ENCODE data around the gene MED26. TPM values are rescaled to one million over a fixed set of nuclear protein-coding genes. Genes with fewer than 3 reads are reported as not detected.
A peak's percentile ranks its signal among the peaks of the same experiment; 100 is the strongest.

Gene MED26
- total and polyA plus RNA-seq, 2 of the 13 experiments (the other 11 are each of a cell fraction or from before 2014, with no cell fraction given) = 3.5 to 3.8 TPM

DNA sequence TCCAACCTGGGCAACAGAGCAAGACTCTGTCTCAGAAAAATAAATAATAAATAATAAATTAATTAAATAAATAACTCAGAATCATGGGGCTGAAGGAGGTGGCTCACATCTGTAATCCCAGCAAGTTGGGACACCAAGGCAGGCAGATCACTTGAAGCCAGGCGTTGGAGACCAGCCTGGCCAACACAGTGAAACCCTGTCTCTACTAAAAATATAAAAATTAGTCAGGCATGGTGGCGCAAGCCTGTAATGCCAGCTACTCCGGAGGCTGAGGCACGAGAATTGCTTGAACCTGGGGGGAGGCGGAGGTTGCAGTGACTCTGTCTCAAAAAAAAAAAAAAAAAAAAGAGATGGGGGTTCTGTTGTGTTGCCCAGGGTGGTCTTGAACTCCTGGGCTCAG lies 40.2 kb upstream of the MED26 start (continued):
- TF ChIP-seq, protein P1, sequence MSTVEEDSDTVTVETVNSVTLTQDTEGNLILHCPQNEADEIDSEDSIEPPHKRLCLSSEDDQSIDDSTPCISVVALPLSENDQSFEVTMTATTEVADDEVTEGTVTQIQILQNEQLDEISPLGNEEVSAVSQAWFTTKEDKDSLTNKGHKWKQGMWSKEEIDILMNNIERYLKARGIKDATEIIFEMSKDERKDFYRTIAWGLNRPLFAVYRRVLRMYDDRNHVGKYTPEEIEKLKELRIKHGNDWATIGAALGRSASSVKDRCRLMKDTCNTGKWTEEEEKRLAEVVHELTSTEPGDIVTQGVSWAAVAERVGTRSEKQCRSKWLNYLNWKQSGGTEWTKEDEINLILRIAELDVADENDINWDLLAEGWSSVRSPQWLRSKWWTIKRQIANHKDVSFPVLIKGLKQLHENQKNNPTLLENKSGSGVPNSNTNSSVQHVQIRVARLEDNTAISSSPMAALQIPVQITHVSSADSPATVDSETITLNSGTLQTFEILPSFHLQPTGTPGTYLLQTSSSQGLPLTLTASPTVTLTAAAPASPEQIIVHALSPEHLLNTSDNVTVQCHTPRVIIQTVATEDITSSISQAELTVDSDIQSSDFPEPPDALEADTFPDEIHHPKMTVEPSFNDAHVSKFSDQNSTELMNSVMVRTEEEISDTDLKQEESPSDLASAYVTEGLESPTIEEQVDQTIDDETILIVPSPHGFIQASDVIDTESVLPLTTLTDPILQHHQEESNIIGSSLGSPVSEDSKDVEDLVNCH (CRISPR knock-in tag; IDR thresholded peaks at IDR 0.05) = no peak
- TF ChIP-seq REST (IDR thresholded peaks at IDR 0.05; ENCODE audit: borderline replicate concordance in 1 of 2, low read depth in 1 of 2, low read length in 2 of 2) = no peak

GRCh38 chr19:16661480-16662034 lies 33.6 kb upstream of the MED26 start:
- H3K4me3 ChIP-seq (replicated peaks in 1 of 3; ENCODE audit: insufficient read depth in 1 of 3, low read depth in 2 of 3, low read length in 3 of 3) = peak overlapping the region; percentile 69 to 99 (median 78)
- intact Hi-C loops (cut with micrococcal nuclease; ENCODE audit: unreplicated experiment) (no loop called here), in situ Hi-C loops (cut with HindIII; ENCODE audit: extremely low pct_ligation_motif_present, low pct_unique_long_range_greater_than_20kb) (no loop called here)
- POLR2A ChIA-PET = interaction anchor here (0.7 to 1.4 kb wide), 5 partner anchors 12 to 944 kb away, joined by 3 to 9 read pairs (median 4); partner anchors contain the start of gene SLC35E1
- ATAC-seq (no peak), FAIRE-seq (no peak), DNase-seq (ENCODE audit: low spot score) (no peak)
- BruUV-seq (replicated peaks) = no TSS peak
- H3K9me3 ChIP-seq (ENCODE audit: low read length) = no peaks in the 10 kb centered on the region
- H3K36me3 ChIP-seq (replicated peaks in 1 of 2; ENCODE audit: control insufficient read depth in 1 of 2, insufficient read depth in 2 of 2, low read length in 2 of 2) = peaks cover 9 to 19% of the 10 kb centered on the region in 2 experiments; a peak in 4 of 5 replicates
- CTCF ChIA-PET (ENCODE audit: low intra/inter-chr PET ratio, low total read pairs) = no interaction called here
- peak overlapping the region; percentile 96 for H3K4me2 ChIP-seq (ENCODE audit: low read depth, low read length)
- H3K27me3 ChIP-seq (ENCODE audit: control insufficient read depth in 1 of 2, insufficient read depth in 2 of 2, low read length in 2 of 2) = no peaks in the 10 kb centered on the region; a peak in 1 of 5 replicates
- peaks cover 29% of the 10 kb centered on the region for H3K79me2 ChIP-seq (ENCODE audit: insufficient read depth, low read length)
- H4K20me1 ChIP-seq (ENCODE audit: insufficient read depth, low read length) = peaks cover 22% of the 10 kb centered on the region
- no peak overlapping the region for H2AFZ ChIP-seq (ENCODE audit: low read length)
- peaks cover 48% of the 10 kb centered on the region for H3K4me1 ChIP-seq (ENCODE audit: insufficient read depth, low read length)
- peak overlapping the region; percentile 63 for H3K9ac ChIP-seq (ENCODE audit: insufficient read depth, low read depth, low read length)
- no peak overlapping the region for H3K27ac ChIP-seq (ENCODE audit: extremely low read length, insufficient read depth, low read length)
- 6% methylated on average over 12 of the region's 31 CpGs for WGBS (ENCODE audit: low lambda C conversion rate)
- TF ChIP-seq ZNF383 (CRISPR knock-in tag; IDR thresholded peaks at IDR 0.05; ENCODE audit: borderline replicate concordance) (no peak), PHF20 (CRISPR knock-in tag; IDR thresholded peaks at IDR 0.05) (no peak), NRL (CRISPR knock-in tag; IDR thresholded peaks at IDR 0.05; ENCODE audit: borderline replicate concordance) (0 out of 2 replicates have a peak, but pooled peaks have one; percentile 16), FOXP1 (IDR thresholded peaks at IDR 0.05) (no peak), FOXP1 (CRISPR knock-in tag; IDR thresholded peaks at IDR 0.05) (no peak), SNAPC2 (CRISPR knock-in tag; IDR thresholded peaks at IDR 0.05) (no peak), SP1 (IDR thresholded peaks at IDR 0.05) (no peak), SP1 (CRISPR knock-in tag; IDR thresholded peaks at IDR 0.05) (no peak), ZNF253 (CRISPR knock-in tag; IDR thresholded peaks at IDR 0.05; ENCODE audit: borderline replicate concordance) (no peak), MEIS1 (CRISPR knock-in tag; IDR thresholded peaks at IDR 0.05; ENCODE audit: borderline replicate concordance) (no peak), ZNF234 (CRISPR knock-in tag; conservative IDR thresholded peaks at IDR 0.05) (no peak), ZBTB1 (CRISPR knock-in tag; IDR thresholded peaks at IDR 0.05; ENCODE audit: borderline replicate concordance) (no peak)
- TF ChIP-seq, protein P2, sequence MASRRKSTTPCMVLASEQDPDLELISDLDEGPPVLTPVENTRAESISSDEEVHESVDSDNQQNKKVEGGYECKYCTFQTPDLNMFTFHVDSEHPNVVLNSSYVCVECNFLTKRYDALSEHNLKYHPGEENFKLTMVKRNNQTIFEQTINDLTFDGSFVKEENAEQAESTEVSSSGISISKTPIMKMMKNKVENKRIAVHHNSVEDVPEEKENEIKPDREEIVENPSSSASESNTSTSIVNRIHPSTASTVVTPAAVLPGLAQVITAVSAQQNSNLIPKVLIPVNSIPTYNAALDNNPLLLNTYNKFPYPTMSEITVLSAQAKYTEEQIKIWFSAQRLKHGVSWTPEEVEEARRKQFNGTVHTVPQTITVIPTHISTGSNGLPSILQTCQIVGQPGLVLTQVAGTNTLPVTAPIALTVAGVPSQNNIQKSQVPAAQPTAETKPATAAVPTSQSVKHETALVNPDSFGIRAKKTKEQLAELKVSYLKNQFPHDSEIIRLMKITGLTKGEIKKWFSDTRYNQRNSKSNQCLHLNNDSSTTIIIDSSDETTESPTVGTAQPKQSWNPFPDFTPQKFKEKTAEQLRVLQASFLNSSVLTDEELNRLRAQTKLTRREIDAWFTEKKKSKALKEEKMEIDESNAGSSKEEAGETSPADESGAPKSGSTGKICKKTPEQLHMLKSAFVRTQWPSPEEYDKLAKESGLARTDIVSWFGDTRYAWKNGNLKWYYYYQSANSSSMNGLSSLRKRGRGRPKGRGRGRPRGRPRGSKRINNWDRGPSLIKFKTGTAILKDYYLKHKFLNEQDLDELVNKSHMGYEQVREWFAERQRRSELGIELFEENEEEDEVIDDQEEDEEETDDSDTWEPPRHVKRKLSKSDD (CRISPR knock-in tag; IDR thresholded peaks at IDR 0.05; ENCODE audit: low read depth) = no peak
